Stimulated activated naive CD8-positive, alpha-beta T cell treated with anti-CD3 and anti-CD28 coated beads, Interleukin-15, amount 100 ng/mL, for 72 hours (primary cell): ENCODE results near the gene ATP6V0B.

Experiments
- ATAC-seq: fragments of 150-1000 bp; cut with Tn5 transposase; 2 replicates; pipeline ENCODE4 v1.10.0; 2021; ENCODE audit warnings: mild to moderate bottlenecking, moderate library complexity
- DNase-seq, 2 donors: peaks; one replicate each; pipeline ENCODE4 v3.0.0; 2021 to 2022
- H3K27ac Mint-ChIP-seq, 2 donors: one replicate each; pipeline ENCODE4 v1.8.0; 2022; ENCODE audit warnings: mild to moderate bottlenecking in 2 of 2, mixed read lengths in 2 of 2, moderate library complexity in 2 of 2
- H3K27me3 Mint-ChIP-seq: one replicate; pipeline ENCODE4 v1.8.0; 2022; ENCODE audit warnings: mixed read lengths
- H3K4me1 Mint-ChIP-seq: one replicate; pipeline ENCODE4 v1.8.0; 2022; ENCODE audit warnings: mild to moderate bottlenecking, mixed read lengths
- H3K4me3 Mint-ChIP-seq, 2 donors: one replicate each; pipeline ENCODE4 v1.8.0; 2022; ENCODE audit warnings: mild to moderate bottlenecking in 2 of 2, mixed read lengths in 2 of 2, moderate library complexity in 1 of 2
- H3K9me3 Mint-ChIP-seq, 2 donors: one replicate each; pipeline ENCODE4 v1.8.0; 2022; ENCODE audit warnings: mixed read lengths in 2 of 2

The ATP6V0B gene

DNA sequence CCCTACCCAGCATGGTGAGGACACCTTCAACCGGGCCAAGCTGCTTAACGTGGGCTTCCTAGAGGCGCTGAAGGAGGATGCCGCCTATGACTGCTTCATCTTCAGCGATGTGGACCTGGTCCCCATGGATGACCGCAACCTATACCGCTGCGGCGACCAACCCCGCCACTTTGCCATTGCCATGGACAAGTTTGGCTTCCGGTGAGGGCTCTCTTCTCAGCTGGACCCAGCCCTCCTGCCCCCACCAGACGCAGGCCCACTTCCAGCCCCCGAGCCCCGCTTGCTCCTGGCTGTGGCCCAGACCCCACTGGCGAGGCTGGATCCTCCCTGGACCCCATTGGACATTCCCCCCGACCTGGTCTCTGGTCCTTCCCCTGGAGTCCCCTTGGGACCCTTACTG lies 10.1 kb downstream of the ATP6V0B start:
- ATAC-seq = no peak
- no peaks in the 10 kb centered on the region for H3K27me3 Mint-ChIP-seq
- peaks cover 12% of the 10 kb centered on the region for H3K4me1 Mint-ChIP-seq
- H3K9me3 Mint-ChIP-seq = no peaks in the 10 kb centered on the region
- no peak overlapping the region for H3K4me3 Mint-ChIP-seq
- DNase-seq = no peak
- H3K27ac Mint-ChIP-seq = no peak overlapping the region

DNA sequence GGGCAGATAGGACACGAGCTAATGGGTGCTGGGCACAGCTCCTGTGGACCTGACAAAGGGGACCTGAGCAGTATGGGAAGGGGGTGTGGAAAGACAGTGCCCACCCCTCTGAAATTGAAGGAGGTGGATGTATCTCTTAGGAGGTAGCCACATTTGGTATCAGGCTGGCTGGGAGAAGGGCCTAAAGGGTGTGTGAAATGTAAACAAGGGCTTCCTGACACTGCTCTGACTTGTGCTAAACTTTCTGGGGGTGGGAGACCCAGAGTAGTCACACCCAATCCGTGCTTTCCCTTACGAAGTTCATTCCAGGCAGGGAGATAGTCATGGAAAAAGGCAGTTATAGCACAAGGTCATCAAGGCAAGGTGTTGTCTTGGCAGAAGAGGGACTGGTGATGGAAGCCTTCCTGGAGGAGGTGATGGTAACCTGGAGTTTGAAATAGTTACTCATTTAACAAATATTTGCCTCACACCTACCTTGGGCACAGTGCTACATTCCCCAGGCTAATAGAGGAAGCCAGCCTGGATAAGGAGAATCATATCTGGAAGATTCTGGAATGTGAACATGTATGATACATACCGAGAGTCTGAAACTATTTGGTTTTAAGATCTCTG lies 11.3 kb downstream of the ATP6V0B start:
- DNase-seq (no peak), ATAC-seq (no peak)
- no peaks in the 10 kb centered on the region for H3K27me3 Mint-ChIP-seq
- no peak overlapping the region for H3K4me3 Mint-ChIP-seq
- H3K27ac Mint-ChIP-seq = peak overlapping the region in 1 of 2 donors; percentile 22
- peaks cover 4% of the 10 kb centered on the region for H3K4me1 Mint-ChIP-seq
- H3K9me3 Mint-ChIP-seq = no peaks in the 10 kb centered on the region

GRCh38 chr1:43986712-43987111 lies 12.0 kb downstream of the ATP6V0B start:
- no peak for ATAC-seq
- no peak overlapping the region for H3K4me3 Mint-ChIP-seq
- H3K27me3 Mint-ChIP-seq = no peaks in the 10 kb centered on the region
- H3K27ac Mint-ChIP-seq = peak overlapping the region in 1 of 2 donors; percentile 22
- H3K4me1 Mint-ChIP-seq = peaks cover 10% of the 10 kb centered on the region
- no peaks in the 10 kb centered on the region for H3K9me3 Mint-ChIP-seq
- no peak for DNase-seq

- DNase-seq (no peak), ATAC-seq (no peak)
- H3K27me3 Mint-ChIP-seq = no peaks in the 10 kb centered on the region
- peaks cover 16% of the 10 kb centered on the region for H3K4me1 Mint-ChIP-seq
- H3K9me3 Mint-ChIP-seq = no peaks in the 10 kb centered on the region
- H3K4me3 Mint-ChIP-seq = no peak overlapping the region
- no peak overlapping the region for H3K27ac Mint-ChIP-seq
Measured at GRCh38 chr1:43987159-43987902, 12.6 kb downstream of the ATP6V0B start.

DNA sequence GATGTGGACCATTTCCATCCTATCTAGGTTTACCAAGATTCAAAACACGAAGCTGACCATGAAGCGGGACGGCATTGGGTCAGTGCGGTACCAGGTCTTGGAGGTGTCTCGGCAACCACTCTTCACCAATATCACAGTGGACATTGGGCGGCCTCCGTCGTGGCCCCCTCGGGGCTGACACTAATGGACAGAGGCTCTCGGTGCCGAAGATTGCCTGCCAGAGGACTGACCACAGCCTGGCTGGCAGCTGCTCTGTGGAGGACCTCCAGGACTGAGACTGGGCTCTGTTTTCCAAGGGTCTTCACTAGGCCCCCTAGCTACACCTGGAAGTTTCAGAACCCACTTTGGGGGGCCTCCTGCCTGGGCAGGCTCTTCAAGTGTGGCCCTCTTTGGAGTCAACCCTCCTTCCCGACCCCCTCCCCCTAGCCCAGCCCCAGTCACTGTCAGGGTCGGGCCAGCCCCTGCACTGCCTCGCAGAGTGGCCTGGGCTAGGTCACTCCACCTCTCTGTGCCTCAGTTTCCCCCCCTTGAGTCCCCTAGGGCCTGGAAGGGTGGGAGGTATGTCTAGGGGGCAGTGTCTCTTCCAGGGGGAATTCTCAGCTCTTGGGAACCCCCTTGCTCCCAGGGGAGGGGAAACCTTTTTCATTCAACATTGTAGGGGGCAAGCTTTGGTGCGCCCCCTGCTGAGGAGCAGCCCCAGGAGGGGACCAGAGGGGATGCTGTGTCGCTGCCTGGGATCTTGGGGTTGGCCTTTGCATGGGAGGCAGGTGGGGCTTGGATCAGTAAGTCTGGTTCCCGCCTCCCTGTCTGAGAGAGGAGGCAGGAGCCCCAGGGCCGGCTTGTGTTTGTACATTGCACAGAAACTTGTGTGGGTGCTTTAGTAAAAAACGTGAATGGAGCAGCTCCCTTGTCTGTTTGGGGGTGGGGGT lies 15.8 kb downstream of the ATP6V0B start:
- Mint-ChIP-seq H3K4me1 (peaks cover 28% of the 10 kb centered on the region), H3K9me3 (no peaks in the 10 kb centered on the region), H3K27ac (no peak overlapping the region), H3K4me3 (peak overlapping the region; percentile 93 to 97), H3K27me3 (no peaks in the 10 kb centered on the region)
- DNase-seq (no peak), ATAC-seq (no peak)

GRCh38 chr1:43991200-43991475 lies 16.4 kb downstream of the ATP6V0B start:
- H3K4me3 Mint-ChIP-seq = peak overlapping the region; percentile 93 to 97
- no peak for DNase-seq
- peak overlapping the region in 1 of 2 donors; percentile 95 for H3K27ac Mint-ChIP-seq
- no peak for ATAC-seq
- peaks cover 28% of the 10 kb centered on the region for H3K4me1 Mint-ChIP-seq
- H3K9me3 Mint-ChIP-seq = no peaks in the 10 kb centered on the region
- no peaks in the 10 kb centered on the region for H3K27me3 Mint-ChIP-seq

- Mint-ChIP-seq H3K4me1 (peaks cover 28% of the 10 kb centered on the region), H3K9me3 (no peaks in the 10 kb centered on the region), H3K4me3 (peak within 1 kb of the TSS; percentile 93 to 97), H3K27ac (peak within 1 kb of the TSS; percentile 27 to 95), H3K27me3 (no peaks in the 10 kb centered on the region)
- DNase-seq = peak; percentile 66 to 77
- ATAC-seq = peak; percentile 81
Measured at GRCh38 chr1:43991476-43992231, 16.9 kb downstream of the ATP6V0B start, which contains the start of gene CCDC24. CCDC24 (plus strand) TSS chr1:43991599; CDS start chr1:43991879, 280 bp downstream.

- H3K4me1 Mint-ChIP-seq = peaks cover 28% of the 10 kb centered on the region
- DNase-seq (no peak), ATAC-seq (no peak)
- H3K4me3 Mint-ChIP-seq = peak overlapping the region; percentile 93 to 97
- peak overlapping the region in 1 of 2 donors; percentile 27 for H3K27ac Mint-ChIP-seq
- H3K9me3 Mint-ChIP-seq = no peaks in the 10 kb centered on the region
- H3K27me3 Mint-ChIP-seq = no peaks in the 10 kb centered on the region
Measured at GRCh38 chr1:43992232-43992995, 17.7 kb downstream of the ATP6V0B start.

DNA sequence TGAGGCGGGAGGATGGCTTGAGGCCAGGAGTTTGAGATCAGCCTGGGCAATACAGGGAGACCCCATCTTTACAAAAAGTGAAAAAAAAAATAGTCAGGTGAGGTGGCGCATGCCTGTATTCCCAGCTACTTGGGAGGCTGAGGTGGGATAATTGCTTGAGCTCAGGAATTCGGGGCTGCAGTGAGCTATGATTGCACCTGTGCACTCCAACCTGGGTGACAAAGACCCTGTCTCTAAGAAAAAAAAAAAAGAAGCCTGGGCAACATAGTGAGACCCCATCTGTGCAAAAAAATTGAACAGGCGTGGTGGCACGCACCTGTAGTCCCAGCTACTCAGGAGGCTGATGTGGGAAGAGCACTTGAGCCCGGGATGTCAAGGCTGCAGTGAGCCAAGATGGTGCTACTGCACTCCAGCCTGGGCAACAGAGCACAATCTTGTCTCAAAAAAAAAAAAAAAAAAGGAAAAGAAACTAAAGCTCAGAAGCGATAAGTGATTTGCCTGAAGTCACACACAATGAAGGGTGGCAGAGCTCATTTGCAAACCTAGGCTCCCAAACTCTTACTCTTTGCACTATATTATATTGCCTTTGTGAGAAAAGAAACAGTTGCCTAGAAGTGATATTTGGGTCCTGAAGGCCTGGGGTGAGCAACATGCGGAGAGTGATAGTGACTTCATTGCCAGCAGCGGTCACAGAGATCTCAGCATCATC lies 18.6 kb downstream of the ATP6V0B start:
- Mint-ChIP-seq H3K27me3 (no peaks in the 10 kb centered on the region), H3K27ac (no peak overlapping the region), H3K4me3 (no peak overlapping the region), H3K9me3 (no peaks in the 10 kb centered on the region), H3K4me1 (peaks cover 28% of the 10 kb centered on the region)
- ATAC-seq (no peak), DNase-seq (no peak)

GRCh38 chr1:43994071-43994470 lies 19.3 kb downstream of the ATP6V0B start:
- H3K27me3 Mint-ChIP-seq = no peaks in the 10 kb centered on the region
- DNase-seq (no peak), ATAC-seq (no peak)
- H3K4me1 Mint-ChIP-seq = peaks cover 28% of the 10 kb centered on the region
- H3K4me3 Mint-ChIP-seq = no peak overlapping the region
- peak overlapping the region in 1 of 2 donors; percentile 49 for H3K27ac Mint-ChIP-seq
- no peaks in the 10 kb centered on the region for H3K9me3 Mint-ChIP-seq

GRCh38 chr1:43994794-43995790 lies 20.3 kb downstream of the ATP6V0B start:
- peak overlapping the region in 1 of 2 donors; percentile 45 for H3K27ac Mint-ChIP-seq
- H3K4me3 Mint-ChIP-seq = no peak overlapping the region
- ATAC-seq (peak; percentile 49), DNase-seq (peak; percentile 33 to 35)
- no peaks in the 10 kb centered on the region for H3K9me3 Mint-ChIP-seq
- H3K27me3 Mint-ChIP-seq = no peaks in the 10 kb centered on the region
- peaks cover 28% of the 10 kb centered on the region for H3K4me1 Mint-ChIP-seq

DNA sequence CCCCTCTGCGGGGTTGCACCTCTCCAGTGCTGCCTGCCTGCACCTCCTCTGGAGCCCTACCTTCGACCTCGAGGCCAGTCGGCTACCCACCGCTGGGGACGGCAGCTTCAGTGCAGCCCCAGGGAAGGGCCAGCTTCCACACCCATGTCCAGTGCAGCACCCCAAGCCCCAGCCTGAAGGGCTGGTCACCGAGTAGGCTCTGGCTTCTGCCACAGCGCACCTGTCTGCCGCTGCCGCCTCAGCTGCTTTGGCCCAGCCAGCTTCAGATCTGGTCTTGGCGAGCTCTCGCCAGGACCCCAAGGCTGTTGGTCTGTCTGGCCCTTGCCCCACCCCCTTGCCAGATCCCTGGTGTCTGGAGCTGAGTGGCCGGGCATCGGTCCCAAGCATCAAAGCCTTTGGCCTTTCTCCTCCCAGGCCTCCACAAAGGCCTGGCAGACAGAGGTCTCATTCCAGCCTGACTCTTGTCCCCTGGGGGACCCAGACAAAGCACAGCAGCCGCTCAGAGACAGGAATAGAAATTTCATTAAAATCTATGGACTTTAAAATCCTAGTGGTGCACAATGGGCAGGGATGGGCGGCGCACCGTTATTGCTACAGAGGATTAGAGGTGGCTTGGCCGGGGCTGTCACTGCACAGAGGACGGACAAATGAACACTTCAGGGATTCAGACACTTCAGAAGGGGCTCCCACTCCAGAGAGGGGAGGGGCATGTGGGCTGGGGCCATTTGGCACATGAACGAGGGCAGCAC lies 21.4 kb downstream of the ATP6V0B start:
- Mint-ChIP-seq H3K4me1 (peaks cover 23% of the 10 kb centered on the region), H3K27me3 (no peaks in the 10 kb centered on the region), H3K4me3 (no peak overlapping the region), H3K9me3 (no peaks in the 10 kb centered on the region), H3K27ac (peak overlapping the region in 1 of 2 donors; percentile 7)
- DNase-seq (no peak), ATAC-seq (no peak)

DNA sequence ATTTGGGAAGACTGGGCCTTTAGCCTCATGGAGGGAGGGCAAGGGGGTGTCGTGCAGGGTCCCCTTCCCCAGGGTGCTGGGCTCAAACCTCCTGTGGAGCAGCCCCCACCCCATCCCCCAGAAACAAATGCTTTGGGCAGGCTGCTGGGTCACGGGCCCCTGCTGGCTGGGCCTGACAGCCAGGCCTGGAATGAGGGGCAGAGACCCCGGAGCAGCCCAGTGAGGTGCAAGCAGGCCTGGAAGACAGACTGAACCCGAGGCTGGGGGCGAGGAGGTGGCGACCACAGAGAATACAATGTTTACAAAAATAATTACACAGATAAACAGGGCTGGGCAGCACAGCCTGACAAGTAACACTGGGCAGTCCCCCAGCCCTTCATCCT lies 22.0 kb downstream of the ATP6V0B start:
- DNase-seq (no peak), ATAC-seq (no peak)
- Mint-ChIP-seq H3K4me1 (peaks cover 17% of the 10 kb centered on the region), H3K4me3 (no peak overlapping the region), H3K27me3 (no peaks in the 10 kb centered on the region), H3K27ac (no peak overlapping the region), H3K9me3 (no peaks in the 10 kb centered on the region)
